Measurements from ENCODE around the gene TNFSF12. TPM values are rescaled to one million over a fixed set of nuclear protein-coding genes. Genes with fewer than 3 reads are reported as not detected.

TNFSF12 gene
- total and polyA plus RNA-seq, 8 donors, result 6.1 to 199 (median 46.5) TPM

DNA sequence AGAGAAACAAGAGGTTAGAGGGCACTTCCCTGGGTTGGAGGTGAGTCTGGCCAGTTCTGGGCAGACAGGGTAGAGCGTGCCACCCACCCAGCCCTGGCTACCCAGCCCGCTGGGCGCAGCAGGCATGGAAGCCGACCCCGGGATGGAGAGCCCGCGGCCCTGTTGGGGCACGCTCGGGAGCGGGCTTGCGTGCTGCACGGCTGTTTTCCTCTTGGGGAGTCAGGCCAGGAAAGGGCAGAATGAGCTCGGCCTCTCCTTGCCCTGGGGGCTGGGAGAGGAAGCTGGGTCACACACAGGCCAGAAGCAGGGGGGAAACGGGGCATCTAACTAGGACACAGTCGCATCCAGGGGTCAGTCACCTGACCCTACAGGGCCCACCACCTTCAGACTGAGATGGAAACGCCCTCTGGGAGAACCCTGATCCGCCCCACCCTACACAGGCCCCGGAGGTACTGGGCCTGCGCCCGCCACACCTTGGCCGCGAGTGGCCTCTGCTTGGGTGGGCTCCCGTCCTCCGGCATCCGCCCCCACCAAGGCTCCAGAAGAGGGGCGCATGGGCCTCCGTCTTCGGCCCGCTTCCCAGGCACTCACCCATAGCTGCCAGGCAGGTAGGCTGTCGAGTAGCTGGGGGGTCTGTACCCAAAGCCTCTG, 39.8 kb downstream of the TNFSF12 start:
- peaks cover 27 to 75% (median 62%) of the 10 kb centered on the region in 4 donors for H3K36me3 ChIP-seq
- 64 to 84% (median 75%) methylated on average over 17 to 30 of the region's 30 CpGs for WGBS, 5 donors
- peaks cover 23 to 66% (median 55%) of the 10 kb centered on the region in 4 donors for H3K4me1 ChIP-seq
- DNase-seq, result no peak
- H3K27ac ChIP-seq, result peak overlapping the region; percentile 10 to 83 (median 59)
- intact Hi-C loops (cut with DNase I; ENCODE audit: low total_unique reads), result no loop called here
- no peaks in the 10 kb centered on the region for H3K9me3 ChIP-seq
- no peaks in the 10 kb centered on the region for H3K27me3 ChIP-seq
- TF ChIP-seq POLR2A (IDR thresholded peaks at IDR 0.05) (no peak), POLR2AphosphoS5 (IDR thresholded peaks at IDR 0.05) (no peak), EP300 (IDR thresholded peaks at IDR 0.05) (no peak)
- TF ChIP-seq, protein P1, sequence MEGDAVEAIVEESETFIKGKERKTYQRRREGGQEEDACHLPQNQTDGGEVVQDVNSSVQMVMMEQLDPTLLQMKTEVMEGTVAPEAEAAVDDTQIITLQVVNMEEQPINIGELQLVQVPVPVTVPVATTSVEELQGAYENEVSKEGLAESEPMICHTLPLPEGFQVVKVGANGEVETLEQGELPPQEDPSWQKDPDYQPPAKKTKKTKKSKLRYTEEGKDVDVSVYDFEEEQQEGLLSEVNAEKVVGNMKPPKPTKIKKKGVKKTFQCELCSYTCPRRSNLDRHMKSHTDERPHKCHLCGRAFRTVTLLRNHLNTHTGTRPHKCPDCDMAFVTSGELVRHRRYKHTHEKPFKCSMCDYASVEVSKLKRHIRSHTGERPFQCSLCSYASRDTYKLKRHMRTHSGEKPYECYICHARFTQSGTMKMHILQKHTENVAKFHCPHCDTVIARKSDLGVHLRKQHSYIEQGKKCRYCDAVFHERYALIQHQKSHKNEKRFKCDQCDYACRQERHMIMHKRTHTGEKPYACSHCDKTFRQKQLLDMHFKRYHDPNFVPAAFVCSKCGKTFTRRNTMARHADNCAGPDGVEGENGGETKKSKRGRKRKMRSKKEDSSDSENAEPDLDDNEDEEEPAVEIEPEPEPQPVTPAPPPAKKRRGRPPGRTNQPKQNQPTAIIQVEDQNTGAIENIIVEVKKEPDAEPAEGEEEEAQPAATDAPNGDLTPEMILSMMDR (IDR thresholded peaks at IDR 0.05), result no peak
- peak overlapping the region; percentile 38 to 55 (median 44) for H3K4me3 ChIP-seq

DNA sequence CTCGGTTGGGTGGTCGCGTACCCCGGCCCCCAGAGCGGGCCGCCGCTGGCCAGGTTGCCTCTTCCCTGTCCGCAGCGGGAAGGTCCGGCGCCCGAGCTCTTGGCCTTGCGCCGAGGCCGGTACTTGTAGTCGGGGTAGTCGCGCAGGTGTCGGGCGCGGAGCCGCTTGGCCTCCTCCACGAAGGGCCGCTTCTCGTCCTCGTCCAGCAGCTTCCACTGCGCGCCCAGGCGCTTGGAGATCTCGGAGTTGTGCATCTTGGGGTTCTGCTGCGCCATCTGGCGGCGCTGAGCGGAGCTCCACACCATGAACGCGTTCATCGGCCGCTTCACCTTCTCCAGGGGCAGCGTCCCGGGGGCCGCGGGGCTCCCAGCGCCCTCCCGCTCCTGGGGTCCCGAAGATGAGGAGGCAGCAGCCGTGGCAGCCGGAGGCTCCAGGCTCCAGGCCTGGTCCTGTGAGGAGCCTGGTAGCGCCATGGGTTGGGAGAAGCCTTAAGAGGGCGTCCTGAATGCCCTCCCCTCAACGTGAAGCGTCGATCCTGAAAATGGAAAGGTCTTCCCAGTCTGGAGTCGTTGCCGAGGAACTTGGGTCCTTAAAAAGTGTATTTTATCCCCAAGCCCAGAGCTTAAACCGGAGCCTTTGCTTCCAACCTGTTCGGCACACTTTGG, 40.5 kb downstream of the TNFSF12 start:
- Histone ChIP-seq H3K36me3 (peaks cover 33 to 82% (median 69%) of the 10 kb centered on the region in 4 donors), H3K27ac (peak overlapping the region; percentile 10 to 83 (median 59)), H3K9me3 (no peaks in the 10 kb centered on the region), H3K27me3 (no peaks in the 10 kb centered on the region), H3K4me3 (peak overlapping the region; percentile 38 to 55 (median 44)), H3K4me1 (peaks cover 22 to 64% (median 52%) of the 10 kb centered on the region in 4 donors)
- intact Hi-C loops (cut with DNase I; ENCODE audit: low total_unique reads), result no loop called here
- TF ChIP-seq POLR2A (IDR thresholded peaks at IDR 0.05) (no peak), POLR2AphosphoS5 (IDR thresholded peaks at IDR 0.05) (peak; percentile 37 to 78 (median 47))
- TF ChIP-seq, protein P1 (IDR thresholded peaks at IDR 0.05), result peak in 5 of 7 experiments; percentile 72 to 90 (median 84)
- 16 to 27% (median 18%) methylated on average over 20 to 56 of the region's 56 CpGs for WGBS, 5 donors
- peak; percentile 86 to 95 for DNase-seq

DNA sequence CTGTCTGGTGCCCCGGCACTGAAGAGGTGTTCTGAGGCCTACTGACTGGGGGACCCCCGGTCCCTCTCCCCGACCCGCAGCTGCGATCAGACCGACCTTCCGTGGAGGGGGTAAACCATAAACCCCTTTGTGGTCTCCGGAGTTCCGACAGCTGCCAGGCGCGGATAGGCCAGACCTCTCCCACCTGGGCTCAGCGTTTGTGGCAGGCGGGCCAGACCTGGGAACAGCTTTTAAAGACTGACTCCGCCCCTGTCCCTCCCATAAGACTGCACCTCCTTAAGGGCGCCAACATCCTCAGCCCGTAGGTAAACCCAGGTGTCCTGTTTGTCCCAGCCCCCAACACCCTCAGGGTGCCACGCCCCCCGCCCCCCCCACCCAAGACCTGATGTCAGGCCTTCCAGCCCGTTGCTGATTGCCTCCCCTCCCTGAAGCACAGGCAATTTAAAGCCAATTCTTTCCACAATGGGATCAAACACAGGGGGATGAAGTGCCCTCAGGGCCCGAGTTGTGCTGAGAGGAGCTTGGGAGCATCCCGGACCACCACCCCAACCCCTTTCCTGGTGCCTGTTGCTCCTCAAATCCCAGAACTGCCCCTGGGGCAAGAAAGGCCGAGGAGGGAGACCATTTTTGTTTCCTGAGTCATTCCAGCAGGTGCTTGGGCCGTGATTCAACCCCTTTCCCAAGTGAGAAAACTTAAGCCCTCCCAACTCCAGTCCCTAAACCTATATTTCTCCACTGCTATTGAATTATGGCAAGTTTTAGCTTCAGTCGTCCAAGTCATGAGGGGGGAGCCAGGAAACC, 41.2 kb downstream of the TNFSF12 start, which contains the start of gene SOX15:
SOX15 (minus strand) TSS at position 204 of the 801 bp plus-strand sequence. CDS start 418 bp downstream, outside the sequence.
- DNase-seq, result peak in 1 of 2 donors; percentile 55
- Histone ChIP-seq H3K9me3 (no peaks in the 10 kb centered on the region), H3K27ac (peak within 1 kb of the TSS; percentile 10 to 83 (median 59)), H3K4me3 (peak within 1 kb of the TSS; percentile 38 to 55 (median 44)), H3K27me3 (no peaks in the 10 kb centered on the region), H3K4me1 (peaks cover 15 to 57% (median 45%) of the 10 kb centered on the region in 4 donors), H3K36me3 (peaks cover 41 to 89% (median 76%) of the 10 kb centered on the region in 4 donors)
- 60 to 70% (median 61%) methylated on average over 19 to 24 of the region's 24 CpGs for WGBS, 5 donors
- intact Hi-C loops (cut with DNase I; ENCODE audit: low total_unique reads), result no loop called here
- TF ChIP-seq POLR2AphosphoS5 (IDR thresholded peaks at IDR 0.05), result no peak
- TF ChIP-seq, protein P1 (IDR thresholded peaks at IDR 0.05), result no peak
- no peak for TF ChIP-seq EP300 (IDR thresholded peaks at IDR 0.05)
- no peak for TF ChIP-seq POLR2A (IDR thresholded peaks at IDR 0.05)

DNA sequence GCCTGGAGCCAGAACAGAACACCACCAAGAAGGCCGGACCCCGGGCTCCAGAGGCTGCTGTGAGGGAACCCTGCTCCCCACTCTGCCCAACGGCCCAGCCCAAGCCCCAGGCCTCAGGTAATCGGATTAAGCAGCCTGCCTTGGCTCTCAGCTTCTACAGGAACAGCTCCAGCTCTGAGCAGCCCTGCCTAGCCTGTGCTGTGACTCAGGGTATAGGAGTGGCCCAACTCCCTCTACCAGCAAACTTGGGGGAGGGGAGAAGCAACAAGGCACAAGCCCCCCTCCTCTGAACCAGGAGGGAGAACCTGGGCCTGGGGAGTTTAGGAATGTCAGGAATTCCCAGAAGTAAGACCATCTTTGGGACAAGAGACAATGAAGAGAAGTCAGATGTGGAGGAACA, 41.9 kb downstream of the TNFSF12 start:
- no peak overlapping the region for H3K4me3 ChIP-seq
- H3K9me3 ChIP-seq, result no peaks in the 10 kb centered on the region
- H3K36me3 ChIP-seq, result peaks cover 47 to 96% (median 83%) of the 10 kb centered on the region in 4 donors
- DNase-seq, result no peak
- 72 to 86% (median 76%) methylated on average over 4 of the region's 4 CpGs for WGBS, 5 donors
- peaks cover 14 to 50% (median 38%) of the 10 kb centered on the region in 4 donors for H3K4me1 ChIP-seq
- no peaks in the 10 kb centered on the region for H3K27me3 ChIP-seq
- peak overlapping the region in 1 of 5 donors; percentile 10 for H3K27ac ChIP-seq
- TF ChIP-seq POLR2A (IDR thresholded peaks at IDR 0.05) (no peak), POLR2AphosphoS5 (IDR thresholded peaks at IDR 0.05) (no peak), EP300 (IDR thresholded peaks at IDR 0.05) (no peak)
- TF ChIP-seq, protein P1 (IDR thresholded peaks at IDR 0.05), result no peak
- intact Hi-C loops (cut with DNase I; ENCODE audit: low total_unique reads), result no loop called here

All from stomach (tissue), 9 donors.